AG09309 (cell line): ENCODE measurements around the gene EXOC4.

Experiments
- DNase-seq: peaks from one replicate; pipeline ENCODE4 v3.0.0-alpha.2; 2010; ENCODE audit warnings: low read depth
- H3K4me3 ChIP-seq: 2 replicates; pipeline ENCODE4 v1.5.1; 2011; ENCODE audit warnings: mild to moderate bottlenecking, low read depth, low read length, moderate library complexity; ENCODE audit not compliant: control insufficient read depth
- TF ChIP-seq, protein P1 (sequence below): IDR thresholded peaks from 2 replicates; pipeline ENCODE4 v1.5.1; 2011; ENCODE audit warnings: mild to moderate bottlenecking, low read depth, low read length, inconsistent platforms; ENCODE audit not compliant: insufficient read depth, control insufficient read depth; ENCODE audit errors: missing control alignments

Gene EXOC4

DNA sequence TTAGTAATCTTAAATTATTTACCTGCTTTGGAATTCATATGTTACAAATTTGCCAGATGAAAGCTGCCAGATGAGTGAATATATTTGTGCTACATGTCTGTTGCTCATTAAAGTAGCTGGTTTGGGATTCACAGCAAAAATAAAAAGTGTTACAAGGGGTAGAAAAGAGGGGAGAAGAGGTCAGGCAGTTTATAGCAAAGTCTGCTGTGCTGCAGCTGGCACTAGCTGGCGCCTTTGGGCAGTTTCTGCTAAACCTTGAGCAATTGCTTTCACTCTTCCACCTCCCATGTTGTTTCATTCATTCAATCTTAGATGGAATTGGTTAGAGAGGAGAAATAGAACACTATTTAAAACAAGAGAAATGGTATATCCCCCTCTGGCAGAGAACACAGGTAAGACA is 470.2 kb downstream of the EXOC4 start:
- TF ChIP-seq, protein P1, sequence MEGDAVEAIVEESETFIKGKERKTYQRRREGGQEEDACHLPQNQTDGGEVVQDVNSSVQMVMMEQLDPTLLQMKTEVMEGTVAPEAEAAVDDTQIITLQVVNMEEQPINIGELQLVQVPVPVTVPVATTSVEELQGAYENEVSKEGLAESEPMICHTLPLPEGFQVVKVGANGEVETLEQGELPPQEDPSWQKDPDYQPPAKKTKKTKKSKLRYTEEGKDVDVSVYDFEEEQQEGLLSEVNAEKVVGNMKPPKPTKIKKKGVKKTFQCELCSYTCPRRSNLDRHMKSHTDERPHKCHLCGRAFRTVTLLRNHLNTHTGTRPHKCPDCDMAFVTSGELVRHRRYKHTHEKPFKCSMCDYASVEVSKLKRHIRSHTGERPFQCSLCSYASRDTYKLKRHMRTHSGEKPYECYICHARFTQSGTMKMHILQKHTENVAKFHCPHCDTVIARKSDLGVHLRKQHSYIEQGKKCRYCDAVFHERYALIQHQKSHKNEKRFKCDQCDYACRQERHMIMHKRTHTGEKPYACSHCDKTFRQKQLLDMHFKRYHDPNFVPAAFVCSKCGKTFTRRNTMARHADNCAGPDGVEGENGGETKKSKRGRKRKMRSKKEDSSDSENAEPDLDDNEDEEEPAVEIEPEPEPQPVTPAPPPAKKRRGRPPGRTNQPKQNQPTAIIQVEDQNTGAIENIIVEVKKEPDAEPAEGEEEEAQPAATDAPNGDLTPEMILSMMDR, result no peak
- H3K4me3 ChIP-seq, result no peak overlapping the region
- no peak for DNase-seq

DNA sequence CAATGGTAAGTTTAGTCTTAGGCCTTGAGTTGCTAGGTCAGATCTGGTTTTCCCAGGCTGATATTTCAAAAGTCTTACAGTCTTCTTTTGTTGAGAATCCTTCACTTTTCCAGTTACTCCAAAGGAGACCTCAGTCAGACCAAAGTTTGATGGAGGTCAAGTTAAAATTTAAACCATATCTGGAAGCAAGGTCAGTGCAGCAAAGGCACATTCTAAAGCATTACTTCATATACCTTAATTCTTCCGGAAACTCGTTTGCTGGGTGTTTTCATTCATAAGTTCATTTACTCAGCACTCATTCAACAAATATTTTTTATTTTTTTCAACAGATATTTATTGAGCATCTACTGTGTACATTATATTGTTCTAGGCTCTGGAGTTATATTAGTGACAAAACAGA is 471.3 kb downstream of the EXOC4 start:
- no peak overlapping the region for H3K4me3 ChIP-seq
- no peak for DNase-seq
- TF ChIP-seq, protein P1, result no peak

DNA sequence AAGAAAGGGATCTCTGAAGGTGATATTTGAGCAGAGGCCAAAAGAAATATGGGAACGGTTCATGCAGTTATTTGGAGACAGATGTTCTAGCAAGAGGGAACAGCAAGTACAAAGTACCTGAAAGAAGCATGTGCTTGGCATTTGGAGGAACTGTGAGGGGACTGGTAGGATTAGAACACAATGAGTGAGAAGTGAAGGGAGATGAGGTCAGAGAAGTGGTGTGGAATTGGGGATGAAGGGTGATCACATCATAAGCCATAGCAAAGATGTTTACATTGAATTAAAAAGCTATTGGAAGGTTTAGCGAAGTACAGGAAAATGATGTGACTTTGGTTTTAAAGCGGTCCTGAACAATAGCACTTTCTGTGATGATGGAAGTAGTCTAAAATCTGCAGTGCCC is 471.8 kb downstream of the EXOC4 start:
- no peak for DNase-seq
- no peak overlapping the region for H3K4me3 ChIP-seq
- TF ChIP-seq, protein P1, result no peak

DNA sequence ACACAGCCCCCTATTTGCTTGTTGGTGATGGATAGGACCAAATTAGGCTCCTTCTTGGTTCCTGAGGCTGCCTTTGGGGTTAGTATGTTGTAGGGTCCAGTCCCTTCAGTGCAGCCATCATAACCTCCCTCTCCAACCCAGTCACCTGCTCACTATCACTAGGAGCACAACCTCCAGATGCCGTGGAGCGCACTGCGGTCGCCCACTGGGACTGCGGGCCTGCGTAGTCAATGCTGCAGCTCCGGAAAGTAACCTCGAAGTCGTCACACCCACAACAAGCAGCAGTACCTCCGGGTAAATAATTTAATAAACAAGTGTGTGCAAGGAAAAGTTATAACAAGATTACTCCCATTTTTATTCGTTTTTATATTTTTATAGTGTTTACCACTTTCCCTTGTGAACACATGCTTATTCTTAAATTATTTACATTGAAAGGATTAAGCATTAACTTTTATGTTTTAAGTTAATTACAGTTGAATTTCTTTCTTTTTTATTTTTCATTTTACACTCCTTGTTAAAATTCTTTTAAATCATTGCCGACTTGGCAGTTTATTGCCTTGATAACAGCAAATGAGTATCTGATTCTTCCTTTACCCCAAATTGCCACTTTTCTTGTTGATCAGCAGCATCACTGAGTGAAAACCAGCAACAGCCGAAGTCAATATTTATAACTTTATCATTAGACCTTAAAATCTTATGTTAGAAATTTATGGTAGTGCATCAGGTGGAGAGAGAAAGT is 474.8 kb downstream of the EXOC4 start:
- TF ChIP-seq, protein P1, result no peak
- H3K4me3 ChIP-seq, result no peak overlapping the region
- DNase-seq, result no peak

DNA sequence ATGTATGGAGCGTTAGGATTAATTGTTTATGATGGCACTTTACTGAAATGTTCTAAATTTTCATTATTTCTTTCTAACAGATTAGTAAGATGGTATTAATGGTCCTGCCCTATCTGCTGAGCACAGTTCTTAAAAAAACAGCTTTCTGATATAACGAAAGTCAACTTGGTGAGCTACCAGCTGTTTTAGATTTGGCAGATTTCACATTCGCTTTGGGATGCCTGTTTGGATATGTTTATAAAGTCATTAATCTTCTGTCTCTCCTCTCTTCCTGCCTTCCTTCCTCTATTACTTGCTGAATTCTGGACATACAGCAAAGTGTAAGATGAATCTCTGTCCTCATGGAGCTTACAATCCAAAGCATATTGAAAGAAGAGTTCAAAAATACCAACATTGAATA is 477.5 kb downstream of the EXOC4 start:
- no peak overlapping the region for H3K4me3 ChIP-seq
- DNase-seq, result no peak
- TF ChIP-seq, protein P1, result no peak

DNA sequence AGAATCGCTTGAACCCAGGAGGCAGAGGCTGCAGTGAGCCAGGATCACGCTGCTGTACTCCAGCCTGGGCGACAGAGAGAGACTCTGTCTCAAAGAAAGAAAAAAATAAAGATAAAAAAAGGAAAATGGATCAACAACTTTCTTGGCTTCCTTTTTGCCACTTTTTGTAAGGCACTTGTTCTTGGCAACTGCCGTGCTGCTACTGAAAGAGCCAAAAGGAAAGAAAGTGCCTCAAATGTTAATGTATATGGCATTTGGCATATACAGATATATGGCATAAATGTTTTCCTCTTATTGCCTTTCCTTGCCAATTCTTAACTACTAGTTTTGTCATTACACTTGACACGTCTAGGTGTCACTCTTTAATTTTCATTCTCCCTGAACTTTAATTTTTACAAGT is 480.5 kb downstream of the EXOC4 start:
- TF ChIP-seq, protein P1, result no peak
- H3K4me3 ChIP-seq, result no peak overlapping the region
- DNase-seq, result no peak
